Stimulated activated CD4-positive, alpha-beta T cell treated with anti-CD3 and anti-CD28 coated beads, Interleukin-1b, Interleukin-23, amount 100 ng/mL, for 48 hours (primary cell): Measurements from ENCODE around the gene HIP1R.

Experiments
- DNase-seq: peaks from one replicate; pipeline ENCODE4 v3.0.0-alpha.2; 2020

Gene HIP1R

GRCh38 chr12:122830517-122831214 lies 4.6 kb upstream of the HIP1R start:
- no peak for DNase-seq

GRCh38 chr12:122834104-122834920 lies 945 bp upstream of the HIP1R start:
- DNase-seq: no peak

- DNase-seq: no peak
Observed at GRCh38 chr12:122835750-122836026, 431 bp downstream of the HIP1R start.

- peak; percentile 44 for DNase-seq
Observed at GRCh38 chr12:122836027-122836921, 1.0 kb downstream of the HIP1R start.

- DNase-seq: no peak
Observed at GRCh38 chr12:122837306-122838265, 2.3 kb downstream of the HIP1R start.

- no peak for DNase-seq
Observed at GRCh38 chr12:122838841-122839240, 3.6 kb downstream of the HIP1R start.

- no peak for DNase-seq
Observed at GRCh38 chr12:122839907-122840554, 4.8 kb downstream of the HIP1R start.

- DNase-seq: no peak
Observed at GRCh38 chr12:122840580-122841513, 5.6 kb downstream of the HIP1R start.

- DNase-seq: no peak
Observed at GRCh38 chr12:122841544-122842321, 6.5 kb downstream of the HIP1R start.

- no peak for DNase-seq
Observed at GRCh38 chr12:122842505-122843405, 7.5 kb downstream of the HIP1R start.

GRCh38 chr12:122843455-122843854 lies 8.2 kb downstream of the HIP1R start:
- no peak for DNase-seq

GRCh38 chr12:122844366-122844971 lies 9.2 kb downstream of the HIP1R start:
- no peak for DNase-seq

- DNase-seq: no peak
Observed at GRCh38 chr12:122845041-122845864, 10.0 kb downstream of the HIP1R start.

- no peak for DNase-seq
Observed at GRCh38 chr12:122845865-122846621, 10.8 kb downstream of the HIP1R start.

GRCh38 chr12:122846622-122847515 lies 11.6 kb downstream of the HIP1R start:
- DNase-seq: no peak

- no peak for DNase-seq
Observed at GRCh38 chr12:122847516-122847836, 12.2 kb downstream of the HIP1R start.
